ENCODE measurements around the gene PPP1R10.

Gene PPP1R10

DNA sequence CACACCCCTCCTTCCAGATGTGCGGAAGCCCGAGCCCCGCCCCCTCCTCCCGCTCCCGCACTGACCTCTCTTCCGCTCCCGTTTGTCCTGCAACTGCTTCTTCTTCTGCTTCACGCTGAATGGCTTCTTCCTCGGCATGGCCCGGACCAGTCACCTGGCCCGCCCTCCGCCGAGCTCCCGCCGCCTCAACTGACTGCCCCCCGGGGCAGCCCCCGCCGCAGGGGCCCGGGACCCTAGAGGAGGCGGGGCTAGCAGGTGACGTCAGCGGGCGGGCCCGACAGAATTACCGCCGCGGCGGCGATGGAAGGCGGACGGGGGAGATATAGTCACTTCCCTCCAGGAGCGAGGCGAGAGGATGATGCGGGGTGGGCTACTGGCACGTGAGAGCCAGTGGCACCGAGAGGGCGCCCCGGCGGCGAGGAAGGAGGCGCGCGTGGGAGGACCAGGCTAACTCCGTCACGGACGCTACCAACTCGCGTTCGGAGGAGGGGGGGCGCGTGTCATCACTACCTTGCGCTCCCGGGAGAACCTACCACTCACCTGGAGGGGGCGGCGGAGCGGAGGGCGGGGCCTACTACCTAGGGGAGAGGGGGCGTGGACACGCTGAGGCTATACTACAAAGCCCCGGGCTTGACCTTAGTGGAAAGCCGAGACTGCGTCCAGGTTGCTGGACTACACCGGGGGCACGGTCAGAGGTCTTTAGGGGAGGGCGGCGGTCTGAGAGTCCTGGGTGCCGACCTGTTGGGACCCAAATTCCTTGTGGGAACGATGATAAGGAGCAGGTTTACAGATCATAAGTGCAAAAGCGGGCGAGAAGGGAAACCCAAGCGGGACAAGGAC lies 60.8 kb downstream of the PPP1R10 start, which contains the start of gene GNL1:
GNL1 (minus strand) TSS at position 424 of the 840 bp plus-strand sequence; CDS start at position 138, 286 bp downstream.
- TF ChIP-seq, protein P1, sequence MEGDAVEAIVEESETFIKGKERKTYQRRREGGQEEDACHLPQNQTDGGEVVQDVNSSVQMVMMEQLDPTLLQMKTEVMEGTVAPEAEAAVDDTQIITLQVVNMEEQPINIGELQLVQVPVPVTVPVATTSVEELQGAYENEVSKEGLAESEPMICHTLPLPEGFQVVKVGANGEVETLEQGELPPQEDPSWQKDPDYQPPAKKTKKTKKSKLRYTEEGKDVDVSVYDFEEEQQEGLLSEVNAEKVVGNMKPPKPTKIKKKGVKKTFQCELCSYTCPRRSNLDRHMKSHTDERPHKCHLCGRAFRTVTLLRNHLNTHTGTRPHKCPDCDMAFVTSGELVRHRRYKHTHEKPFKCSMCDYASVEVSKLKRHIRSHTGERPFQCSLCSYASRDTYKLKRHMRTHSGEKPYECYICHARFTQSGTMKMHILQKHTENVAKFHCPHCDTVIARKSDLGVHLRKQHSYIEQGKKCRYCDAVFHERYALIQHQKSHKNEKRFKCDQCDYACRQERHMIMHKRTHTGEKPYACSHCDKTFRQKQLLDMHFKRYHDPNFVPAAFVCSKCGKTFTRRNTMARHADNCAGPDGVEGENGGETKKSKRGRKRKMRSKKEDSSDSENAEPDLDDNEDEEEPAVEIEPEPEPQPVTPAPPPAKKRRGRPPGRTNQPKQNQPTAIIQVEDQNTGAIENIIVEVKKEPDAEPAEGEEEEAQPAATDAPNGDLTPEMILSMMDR (IDR thresholded peaks at IDR 0.05) = no peak
- H3K27ac ChIP-seq = peak within 1 kb of the TSS; percentile 96 to 97
- peak; percentile 94 for DNase-seq (ENCODE audit: low spot score)
- H3K4me3 ChIP-seq = peak within 1 kb of the TSS; percentile 96

DNA sequence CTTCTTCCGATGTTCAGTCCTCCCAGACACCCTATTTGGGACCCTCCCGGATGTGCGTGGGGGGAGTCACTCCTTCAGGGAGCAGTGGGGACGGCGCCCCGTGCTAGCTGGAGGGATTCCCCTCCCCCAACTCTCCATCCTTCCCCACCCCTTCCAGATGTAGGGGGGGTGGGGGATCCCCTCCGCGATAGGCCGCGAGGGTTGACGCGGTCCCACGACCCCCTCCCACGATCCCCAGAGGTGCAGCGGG lies 61.3 kb downstream of the PPP1R10 start:
- H3K27ac ChIP-seq = peak overlapping the region; percentile 96 to 97
- peak overlapping the region; percentile 96 for H3K4me3 ChIP-seq
- DNase-seq (ENCODE audit: low spot score) = no peak
- TF ChIP-seq, protein P1 (IDR thresholded peaks at IDR 0.05) = no peak

DNA sequence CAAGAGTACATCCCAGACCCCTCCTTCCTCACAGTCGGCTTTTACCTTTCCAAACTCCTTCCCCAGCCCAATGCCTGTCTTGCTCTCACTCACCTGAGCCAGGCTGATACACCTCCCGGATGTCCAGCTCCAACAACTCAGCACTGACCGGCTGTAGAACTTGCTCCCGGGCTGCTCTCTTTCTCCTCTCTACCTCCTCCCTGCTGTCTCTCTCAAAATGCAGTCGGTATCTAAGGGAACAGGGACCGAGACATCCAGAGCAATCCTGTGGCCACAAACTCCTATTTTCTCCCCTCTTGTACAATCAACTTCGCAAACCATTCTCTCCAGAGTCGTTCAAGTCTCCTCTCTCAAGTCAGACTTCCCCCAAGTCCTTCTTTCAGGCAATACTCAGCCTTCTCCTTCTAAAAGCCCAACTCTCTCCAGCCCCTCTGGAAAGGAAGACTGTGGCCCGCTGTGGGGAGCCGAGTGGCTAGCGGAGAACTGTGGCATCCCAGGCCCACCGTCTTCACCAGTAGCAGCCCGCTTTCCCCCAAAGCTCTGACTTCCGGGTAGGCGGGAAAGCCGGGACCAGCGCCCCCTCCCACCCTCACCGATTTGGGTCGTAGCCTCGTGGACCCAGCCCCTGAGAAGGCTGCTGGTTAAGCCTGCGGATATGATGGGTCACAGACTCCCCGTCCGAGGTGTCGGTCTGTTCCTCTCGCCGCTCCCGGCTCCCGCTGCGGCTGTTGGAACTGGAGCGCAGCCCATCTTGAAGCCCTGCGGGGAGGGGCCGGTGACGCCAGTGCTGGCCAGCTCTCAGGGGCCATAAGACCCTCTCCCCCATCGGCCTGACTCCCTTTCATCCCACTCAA lies 61.9 kb downstream of the PPP1R10 start:
- TF ChIP-seq, protein P1 (IDR thresholded peaks at IDR 0.05) = no peak
- peak; percentile 83 for DNase-seq (ENCODE audit: low spot score)
- Histone ChIP-seq H3K27ac (peak overlapping the region; percentile 96 to 97), H3K4me3 (peak overlapping the region; percentile 96)

DNA sequence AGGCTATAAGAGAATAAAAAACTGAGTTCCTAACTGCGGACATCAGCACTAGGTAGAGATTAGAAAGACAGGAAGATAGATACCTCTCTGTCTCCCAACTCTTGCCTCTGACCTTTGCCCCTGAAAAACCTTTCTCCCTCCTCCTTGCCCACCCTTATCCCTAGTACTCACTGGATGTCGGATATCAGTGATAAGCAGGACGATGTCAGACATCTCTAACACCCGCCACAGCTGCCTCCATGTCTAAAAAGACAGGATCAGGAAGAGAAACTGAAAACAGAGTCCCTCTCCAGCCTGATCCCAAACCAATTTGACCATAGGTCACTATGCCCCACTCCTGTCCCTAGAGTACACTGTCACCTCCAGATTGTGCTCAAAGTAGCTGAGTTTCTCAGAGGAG lies 62.6 kb downstream of the PPP1R10 start:
- peak overlapping the region in 1 of 2 donors; percentile 97 for H3K27ac ChIP-seq
- no peak for DNase-seq (ENCODE audit: low spot score)
- TF ChIP-seq, protein P1 (IDR thresholded peaks at IDR 0.05) = no peak
- peak overlapping the region; percentile 96 for H3K4me3 ChIP-seq
